GM12801 (cell line): ENCODE data around the gene KCNMA1.

ENCODE experiments used
- TF ChIP-seq, protein P1 (sequence below): IDR thresholded peaks from one replicate; pipeline ENCODE4 v1.5.1; 2011; ENCODE audit warnings: control low read depth; ENCODE audit not compliant: insufficient read length; ENCODE audit errors: extremely low read depth

The KCNMA1 gene

DNA sequence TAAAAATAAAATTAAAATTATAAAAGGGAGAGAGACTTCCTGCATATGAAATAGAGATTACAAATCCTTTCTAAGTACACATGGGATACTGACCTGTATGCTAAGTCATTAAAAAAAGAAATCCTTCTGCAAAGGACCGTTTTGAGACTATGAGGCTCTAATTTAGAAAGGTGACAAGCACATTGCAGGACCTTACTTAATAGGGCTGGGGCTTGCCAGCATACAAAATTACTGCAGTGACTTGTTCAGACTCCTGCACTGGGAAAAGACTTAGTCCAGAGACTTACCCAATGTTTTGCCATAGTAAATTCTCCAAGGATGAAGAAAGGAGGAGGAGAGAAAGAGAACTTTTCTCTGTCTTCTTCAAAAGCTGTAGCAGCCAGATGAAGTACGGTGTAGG is 193.6 kb downstream of the KCNMA1 start:
- TF ChIP-seq, protein P1, sequence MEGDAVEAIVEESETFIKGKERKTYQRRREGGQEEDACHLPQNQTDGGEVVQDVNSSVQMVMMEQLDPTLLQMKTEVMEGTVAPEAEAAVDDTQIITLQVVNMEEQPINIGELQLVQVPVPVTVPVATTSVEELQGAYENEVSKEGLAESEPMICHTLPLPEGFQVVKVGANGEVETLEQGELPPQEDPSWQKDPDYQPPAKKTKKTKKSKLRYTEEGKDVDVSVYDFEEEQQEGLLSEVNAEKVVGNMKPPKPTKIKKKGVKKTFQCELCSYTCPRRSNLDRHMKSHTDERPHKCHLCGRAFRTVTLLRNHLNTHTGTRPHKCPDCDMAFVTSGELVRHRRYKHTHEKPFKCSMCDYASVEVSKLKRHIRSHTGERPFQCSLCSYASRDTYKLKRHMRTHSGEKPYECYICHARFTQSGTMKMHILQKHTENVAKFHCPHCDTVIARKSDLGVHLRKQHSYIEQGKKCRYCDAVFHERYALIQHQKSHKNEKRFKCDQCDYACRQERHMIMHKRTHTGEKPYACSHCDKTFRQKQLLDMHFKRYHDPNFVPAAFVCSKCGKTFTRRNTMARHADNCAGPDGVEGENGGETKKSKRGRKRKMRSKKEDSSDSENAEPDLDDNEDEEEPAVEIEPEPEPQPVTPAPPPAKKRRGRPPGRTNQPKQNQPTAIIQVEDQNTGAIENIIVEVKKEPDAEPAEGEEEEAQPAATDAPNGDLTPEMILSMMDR, result no peak

DNA sequence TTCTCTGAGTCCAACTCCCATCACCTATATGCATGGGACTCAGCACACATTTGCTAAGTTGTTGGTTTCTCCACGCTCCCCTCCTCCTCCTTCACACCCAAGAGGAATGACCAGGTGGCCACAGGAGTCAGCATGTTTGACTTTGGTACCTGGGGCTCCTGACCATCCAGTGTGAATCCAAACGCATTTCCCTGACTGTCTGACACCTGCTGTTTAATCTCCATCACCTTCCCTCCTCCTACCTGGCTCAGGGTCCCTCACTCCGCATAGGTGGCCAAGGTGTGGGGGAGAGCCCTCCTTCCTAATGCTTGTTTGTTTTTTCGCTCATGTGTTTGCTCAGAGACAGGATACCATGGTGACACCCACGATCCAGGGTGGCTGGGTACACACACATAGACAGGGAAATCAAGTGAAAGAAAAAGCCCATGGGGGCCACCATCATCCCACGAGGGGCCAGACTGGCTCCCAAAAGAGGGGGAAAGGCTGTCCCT is 194.9 kb downstream of the KCNMA1 start:
- TF ChIP-seq, protein P1, result no peak

GRCh38 chr10:77441353-77442166 is 196.0 kb downstream of the KCNMA1 start:
- TF ChIP-seq, protein P1, result no peak

- TF ChIP-seq, protein P1, result no peak
Observed at GRCh38 chr10:77436257-77436975, 201.2 kb downstream of the KCNMA1 start.

DNA sequence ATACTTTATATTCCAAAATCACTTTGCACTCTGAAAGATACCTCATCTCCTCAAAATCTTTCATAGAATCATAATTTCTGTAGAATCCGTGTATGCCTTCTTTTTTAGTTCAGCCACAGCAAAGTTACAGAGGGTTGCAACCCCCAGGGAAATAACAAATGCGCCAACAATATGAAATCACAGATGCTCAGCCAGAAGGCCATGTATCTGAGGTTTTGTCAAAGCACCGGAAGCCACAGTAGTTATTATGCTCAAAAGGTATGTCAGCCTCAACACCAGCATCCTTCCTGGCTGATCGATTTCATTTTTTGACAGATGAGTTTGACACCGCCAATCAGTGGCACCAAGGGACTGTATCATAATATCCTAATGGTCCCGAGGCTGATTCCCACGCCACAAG is 204.1 kb downstream of the KCNMA1 start:
- TF ChIP-seq, protein P1, result no peak

GRCh38 chr10:77431980-77432797 is 205.4 kb downstream of the KCNMA1 start:
- TF ChIP-seq, protein P1, result no peak

- TF ChIP-seq, protein P1, result no peak
Observed at GRCh38 chr10:77431209-77431611, 206.4 kb downstream of the KCNMA1 start.
